Prostate gland (tissue), 2 donors: ENCODE results near the gene SNX13.

ENCODE experiments used
- POLR2A ChIP-seq: fragments of 450-650 bp; IDR thresholded peaks from one replicate; pipeline ENCODE4 v1.6.1; 2016; ENCODE audit warnings: antibody characterized with exemption, mild to moderate bottlenecking
- POLR2AphosphoS5 ChIP-seq: sonication (generic); formaldehyde crosslinking; IDR thresholded peaks from one replicate; pipeline ENCODE4 v1.6.1; 2017; ENCODE audit warnings: antibody characterized with exemption
- TF ChIP-seq, protein P1 (sequence below), 4 experiments: fragments of 200-600 bp in 2 of 4; fragments of 450-650 bp in 2 of 4; sonication (generic) in 2 of 4; IDR thresholded peaks; 1 replicate in 3 of 4; 2 replicates in 1 of 4; pipeline ENCODE4 v1.5.1; 2016 to 2019; ENCODE audit warnings: antibody characterized with exemption in 4 of 4, mild to moderate bottlenecking in 2 of 4, moderate library complexity in 2 of 4

DNA sequence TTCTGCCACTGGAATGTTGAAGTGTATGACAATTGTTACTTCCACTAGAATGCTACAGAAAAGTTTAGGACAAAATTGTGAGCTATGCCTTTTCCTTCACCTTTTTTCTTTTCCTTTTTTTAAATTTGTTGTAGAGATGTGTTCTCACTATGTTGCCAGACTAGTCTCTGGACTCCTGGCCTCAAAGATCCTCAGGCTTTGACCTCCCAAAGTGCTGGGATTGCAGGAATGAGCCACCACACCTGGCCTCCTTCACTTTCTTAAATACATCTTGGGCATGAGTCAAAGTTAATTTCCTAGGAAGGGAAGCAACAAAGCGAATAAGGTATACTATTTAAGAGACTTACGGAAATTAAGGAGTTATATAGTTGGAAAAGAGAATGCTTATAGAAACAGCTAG is 2.7 kb upstream of the SNX13 start:
- TF ChIP-seq, protein P1, sequence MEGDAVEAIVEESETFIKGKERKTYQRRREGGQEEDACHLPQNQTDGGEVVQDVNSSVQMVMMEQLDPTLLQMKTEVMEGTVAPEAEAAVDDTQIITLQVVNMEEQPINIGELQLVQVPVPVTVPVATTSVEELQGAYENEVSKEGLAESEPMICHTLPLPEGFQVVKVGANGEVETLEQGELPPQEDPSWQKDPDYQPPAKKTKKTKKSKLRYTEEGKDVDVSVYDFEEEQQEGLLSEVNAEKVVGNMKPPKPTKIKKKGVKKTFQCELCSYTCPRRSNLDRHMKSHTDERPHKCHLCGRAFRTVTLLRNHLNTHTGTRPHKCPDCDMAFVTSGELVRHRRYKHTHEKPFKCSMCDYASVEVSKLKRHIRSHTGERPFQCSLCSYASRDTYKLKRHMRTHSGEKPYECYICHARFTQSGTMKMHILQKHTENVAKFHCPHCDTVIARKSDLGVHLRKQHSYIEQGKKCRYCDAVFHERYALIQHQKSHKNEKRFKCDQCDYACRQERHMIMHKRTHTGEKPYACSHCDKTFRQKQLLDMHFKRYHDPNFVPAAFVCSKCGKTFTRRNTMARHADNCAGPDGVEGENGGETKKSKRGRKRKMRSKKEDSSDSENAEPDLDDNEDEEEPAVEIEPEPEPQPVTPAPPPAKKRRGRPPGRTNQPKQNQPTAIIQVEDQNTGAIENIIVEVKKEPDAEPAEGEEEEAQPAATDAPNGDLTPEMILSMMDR (IDR thresholded peaks at IDR 0.05) = no peak
- TF ChIP-seq POLR2AphosphoS5 = no peak
- no peak for TF ChIP-seq POLR2A
